Measurements from ENCODE around the gene UBTF. TPM values are rescaled to one million over a fixed set of nuclear protein-coding genes. Genes with fewer than 3 reads are reported as not detected.
A peak's percentile ranks its signal among the peaks of the same experiment; 100 is the strongest.

The UBTF gene
- total and polyA plus RNA-seq, 9 of the 15 experiments (the other 6 are each of a cell fraction or from before 2014, with no cell fraction given), result 1.2 to 113 (median 83.6) TPM

GRCh38 chr17:44199553-44200477 is 19.7 kb downstream of the UBTF start, which contains the start of gene ATXN7L3 (continued):
- TF ChIP-seq RBM14 (IDR thresholded peaks at IDR 0.05; ENCODE audit: borderline replicate concordance, insufficient read depth, low read depth, low read length) (no peak), FOS (IDR thresholded peaks at IDR 0.05; ENCODE audit: extremely low read depth, insufficient read length) (peak; percentile 87), RFX5 (IDR thresholded peaks at IDR 0.05; ENCODE audit: low read depth, low read length) (no peak), BMI1 (IDR thresholded peaks at IDR 0.05; ENCODE audit: low read length) (no peak), E2F6 (IDR thresholded peaks at IDR 0.05; ENCODE audit: borderline replicate concordance in 1 of 2, extremely low read depth in 1 of 2, insufficient read depth in 1 of 2, insufficient read length in 1 of 2, low read depth in 1 of 2, low read length in 1 of 2, poor library complexity in 1 of 2, severe bottlenecking in 1 of 2) (peak in 1 of 2 experiments; percentile 83), THRB (CRISPR knock-in tag; conservative IDR thresholded peaks at IDR 0.05) (no peak), ZNF263 (CRISPR knock-in tag; IDR thresholded peaks at IDR 0.05; ENCODE audit: borderline replicate concordance) (peak; percentile 95), KAT8 (IDR thresholded peaks at IDR 0.05; ENCODE audit: low read depth) (no peak), ATF7 (IDR thresholded peaks at IDR 0.05) (no peak), PCBP1 (IDR thresholded peaks at IDR 0.05; ENCODE audit: low read depth, low read length, poor library complexity, severe bottlenecking) (peak; percentile 93), ETS1 (conservative IDR thresholded peaks at IDR 0.05; ENCODE audit: control insufficient read depth, low read depth, low read length) (peak; percentile 50; the same call in 1 of the 2 replicates), ZNF79 (CRISPR knock-in tag; IDR thresholded peaks at IDR 0.05; ENCODE audit: low read depth) (no peak), ZHX1 (conservative IDR thresholded peaks at IDR 0.05; ENCODE audit: low read length) (no peak), GABPB1 (CRISPR knock-in tag; IDR thresholded peaks at IDR 0.05) (peak; percentile 66), ZNF589 (CRISPR knock-in tag; IDR thresholded peaks at IDR 0.05; ENCODE audit: low read depth) (peak; percentile 66; the same call in 1 of the 2 replicates), NUFIP1 (IDR thresholded peaks at IDR 0.05; ENCODE audit: partially characterized antibody) (no peak), NFRKB (IDR thresholded peaks at IDR 0.05; ENCODE audit: low read depth) (no peak), POLR2A (conservative IDR thresholded peaks at IDR 0.05) (no peak), ZNF644 (tag; IDR thresholded peaks at IDR 0.05; ENCODE audit: low read depth) (peak; percentile 90), TOE1 (IDR thresholded peaks at IDR 0.05; ENCODE audit: borderline replicate concordance) (no peak), TOE1 (CRISPR knock-in tag; IDR thresholded peaks at IDR 0.05; ENCODE audit: borderline replicate concordance, low read depth) (no peak)

Measured in K562 (cell line).